HFF-Myc (cell line): ENCODE data around the gene AGFG1.

Experiments used
- DNase-seq: peaks from one replicate; pipeline ENCODE4 v3.0.0-alpha.2; 2011; ENCODE audit warnings: low read depth; ENCODE audit errors: extremely low read depth
- H3K4me3 ChIP-seq: replicated peaks from 2 replicates; pipeline ENCODE4 v1.5.1; 2011; ENCODE audit warnings: low read depth, mild to moderate bottlenecking, control low read depth, low read length
- TF ChIP-seq, protein P1 (sequence below): IDR thresholded peaks from 2 replicates; pipeline ENCODE4 v1.5.1; 2012; ENCODE audit warnings: mild to moderate bottlenecking, low read depth, low read length, control low read depth; ENCODE audit errors: missing control alignments

The AGFG1 gene

DNA sequence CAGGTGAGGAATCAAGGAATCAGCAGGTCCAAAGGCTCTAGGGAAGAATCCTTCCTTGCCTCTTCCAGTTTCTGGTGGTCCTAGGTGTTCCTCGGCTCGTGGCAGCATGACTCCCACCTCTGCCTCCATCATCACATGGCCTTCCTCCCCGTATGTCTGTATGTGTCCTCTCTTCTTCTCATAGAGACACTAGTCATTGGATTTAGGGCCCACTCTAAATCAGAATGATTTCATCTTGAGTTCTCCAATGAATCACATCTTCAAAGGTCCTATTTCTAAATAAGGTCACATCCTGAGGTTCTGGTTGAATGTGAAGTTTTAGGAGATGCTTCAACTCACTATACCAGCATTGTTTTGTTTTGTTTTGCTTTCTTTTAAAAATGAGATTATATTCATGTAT is 11.1 kb upstream of the AGFG1 start:
- TF ChIP-seq, protein P1, sequence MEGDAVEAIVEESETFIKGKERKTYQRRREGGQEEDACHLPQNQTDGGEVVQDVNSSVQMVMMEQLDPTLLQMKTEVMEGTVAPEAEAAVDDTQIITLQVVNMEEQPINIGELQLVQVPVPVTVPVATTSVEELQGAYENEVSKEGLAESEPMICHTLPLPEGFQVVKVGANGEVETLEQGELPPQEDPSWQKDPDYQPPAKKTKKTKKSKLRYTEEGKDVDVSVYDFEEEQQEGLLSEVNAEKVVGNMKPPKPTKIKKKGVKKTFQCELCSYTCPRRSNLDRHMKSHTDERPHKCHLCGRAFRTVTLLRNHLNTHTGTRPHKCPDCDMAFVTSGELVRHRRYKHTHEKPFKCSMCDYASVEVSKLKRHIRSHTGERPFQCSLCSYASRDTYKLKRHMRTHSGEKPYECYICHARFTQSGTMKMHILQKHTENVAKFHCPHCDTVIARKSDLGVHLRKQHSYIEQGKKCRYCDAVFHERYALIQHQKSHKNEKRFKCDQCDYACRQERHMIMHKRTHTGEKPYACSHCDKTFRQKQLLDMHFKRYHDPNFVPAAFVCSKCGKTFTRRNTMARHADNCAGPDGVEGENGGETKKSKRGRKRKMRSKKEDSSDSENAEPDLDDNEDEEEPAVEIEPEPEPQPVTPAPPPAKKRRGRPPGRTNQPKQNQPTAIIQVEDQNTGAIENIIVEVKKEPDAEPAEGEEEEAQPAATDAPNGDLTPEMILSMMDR = no peak
- H3K4me3 ChIP-seq = no peak overlapping the region
- DNase-seq = no peak

DNA sequence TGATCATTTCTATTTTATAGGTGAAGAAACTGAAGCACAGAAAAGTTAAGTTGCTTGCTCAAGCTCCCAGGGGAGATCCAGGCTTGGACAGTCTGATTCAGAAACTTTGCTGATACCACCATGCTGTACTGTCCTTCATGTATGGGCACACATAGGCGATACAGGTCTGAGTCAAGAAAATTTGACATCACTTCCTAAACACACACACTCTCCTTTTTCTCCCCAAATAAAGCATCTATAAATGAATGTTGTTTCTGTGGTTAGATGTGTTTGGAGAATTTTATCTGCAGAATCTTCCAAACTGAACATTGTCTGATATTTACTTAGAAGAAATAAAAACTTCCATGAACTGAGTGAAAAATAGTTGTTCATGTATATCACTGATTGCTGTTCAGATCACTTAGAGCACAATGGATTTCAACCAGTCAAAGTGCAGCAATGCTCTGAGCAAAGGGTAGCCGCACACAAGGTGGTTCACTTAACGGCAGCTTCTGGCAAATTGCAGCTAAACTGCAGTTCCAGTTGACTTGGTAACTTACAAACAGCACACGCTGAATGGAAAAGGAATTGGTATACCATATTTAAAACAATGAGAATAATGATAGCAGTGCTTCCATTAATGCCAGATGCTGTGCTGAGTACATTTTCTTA is 10.0 kb upstream of the AGFG1 start:
- no peak for DNase-seq
- TF ChIP-seq, protein P1 = no peak
- H3K4me3 ChIP-seq = no peak overlapping the region

DNA sequence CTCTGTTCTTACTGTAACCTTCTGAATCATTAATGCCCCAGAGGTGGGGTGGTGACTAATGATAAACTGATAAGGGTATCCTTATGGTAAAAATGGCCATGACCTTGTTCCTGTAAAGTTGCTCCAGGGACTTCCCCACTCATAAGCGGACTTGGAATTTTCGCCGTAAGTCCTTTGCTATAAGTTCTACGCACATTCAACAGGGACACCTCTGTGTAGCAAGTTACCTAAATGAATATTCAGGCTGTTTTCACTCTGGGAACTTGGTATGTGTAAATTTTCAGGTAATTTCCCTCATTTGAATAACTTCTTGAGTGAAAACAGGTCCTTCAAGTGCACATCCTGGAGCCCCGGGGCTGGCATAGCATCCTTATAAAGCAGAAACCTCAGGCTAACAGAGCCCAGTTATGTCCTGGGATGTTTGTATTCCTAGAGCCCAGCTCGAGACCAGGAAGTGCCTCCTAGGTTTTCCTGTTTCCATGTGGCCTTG is 9.4 kb upstream of the AGFG1 start:
- TF ChIP-seq, protein P1 = no peak

GRCh38 chr2:227462972-227463931 is 8.7 kb upstream of the AGFG1 start:
- TF ChIP-seq, protein P1 = no peak
- no peak for DNase-seq
- no peak overlapping the region for H3K4me3 ChIP-seq

More for the DNA sequence above, 9.4 kb upstream of the AGFG1 start:
- H3K4me3 ChIP-seq = no peak overlapping the region
- no peak for DNase-seq

DNA sequence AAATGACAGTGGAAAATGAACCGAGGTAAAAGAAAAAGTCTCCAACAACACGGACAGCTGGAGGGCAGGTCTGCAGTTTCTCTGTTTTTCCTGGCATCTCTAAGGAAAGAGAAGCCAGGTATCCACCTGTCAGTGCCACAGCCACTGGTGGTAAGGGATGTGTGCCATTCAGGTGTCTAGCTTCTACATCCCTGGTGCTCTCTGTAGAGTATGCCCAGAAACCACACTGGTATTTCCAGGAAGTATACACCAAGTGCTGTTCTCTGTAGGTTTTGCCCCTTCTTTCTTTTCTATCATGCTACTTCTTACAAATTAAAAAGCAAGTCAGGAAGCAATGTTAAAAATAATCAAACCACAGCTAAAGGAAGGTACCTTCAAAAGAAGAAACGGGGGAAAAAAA is 7.6 kb upstream of the AGFG1 start:
- DNase-seq = no peak
- no peak overlapping the region for H3K4me3 ChIP-seq
- TF ChIP-seq, protein P1 = no peak

DNA sequence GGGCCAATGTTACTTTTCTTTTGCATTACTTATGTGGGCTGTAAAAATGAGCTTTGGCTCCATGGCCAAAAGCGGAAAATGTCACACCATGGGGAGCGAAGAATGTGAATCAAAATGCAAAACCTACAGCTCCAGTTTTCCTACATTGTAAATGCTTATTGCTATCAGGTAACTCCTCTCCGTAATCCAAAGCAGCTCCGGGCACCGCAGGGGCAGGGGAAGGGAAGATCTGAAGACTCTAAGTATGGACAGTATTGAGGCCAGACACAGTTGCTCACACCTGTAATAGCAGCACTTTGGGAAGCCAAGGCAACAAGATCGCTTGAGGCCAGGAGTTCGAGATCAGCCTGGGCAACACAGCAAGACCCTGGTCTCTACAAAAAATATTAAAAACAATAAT is 7.1 kb upstream of the AGFG1 start:
- TF ChIP-seq, protein P1 = no peak
- no peak overlapping the region for H3K4me3 ChIP-seq
- no peak for DNase-seq
